Karpas-422 (cell line): ENCODE measurements around the gene TMA7B. TPM values are rescaled to one million over a fixed set of nuclear protein-coding genes. Genes with fewer than 3 reads are reported as not detected.

Source experiments
- DNase-seq: peaks from one replicate; pipeline ENCODE4 v3.0.0-alpha.2; 2015
- H2AFZ ChIP-seq: fragments of 200-600 bp; sonication (generic); 2 replicates; pipeline ENCODE4 v1.6.1; 2014; ENCODE audit warnings: antibody characterized with exemption, low read length, mixed read lengths
- H3K27ac ChIP-seq: fragments of 200-600 bp; sonication (generic); 2 replicates; pipeline ENCODE4 v1.5.1; 2014; ENCODE audit warnings: mild to moderate bottlenecking, low read length, moderate library complexity
- H3K27me3 ChIP-seq: fragments of 200-600 bp; sonication (generic); 2 replicates; pipeline ENCODE4 v1.6.1; 2014; ENCODE audit warnings: low read length, mixed read lengths
- H3K36me3 ChIP-seq: fragments of 200-600 bp; sonication (generic); 2 replicates; pipeline ENCODE4 v1.6.1; 2014; ENCODE audit warnings: low read length, mixed read lengths; ENCODE audit not compliant: insufficient read depth
- H3K4me1 ChIP-seq: fragments of 200-600 bp; sonication (generic); 2 replicates; pipeline ENCODE4 v1.6.1; 2014; ENCODE audit warnings: mild to moderate bottlenecking, low read length, mixed read lengths
- H3K4me2 ChIP-seq: fragments of 200-600 bp; sonication (generic); 2 replicates; pipeline ENCODE4 v1.6.1; 2014; ENCODE audit warnings: low read length, low read depth, mild to moderate bottlenecking; ENCODE audit not compliant: poor library complexity, severe bottlenecking
- H3K4me3 ChIP-seq: fragments of 200-600 bp; sonication (generic); 2 replicates; pipeline ENCODE4 v1.5.1; 2014; ENCODE audit warnings: mild to moderate bottlenecking, antibody characterized with exemption, low read length, mixed read lengths
- H3K79me2 ChIP-seq: fragments of 200-600 bp; sonication (generic); 2 replicates; pipeline ENCODE4 v1.6.1; 2014; ENCODE audit warnings: mild to moderate bottlenecking, low read length, mixed read lengths
- H3K9ac ChIP-seq: fragments of 200-600 bp; sonication (generic); 2 replicates; pipeline ENCODE4 v1.6.0; 2014; ENCODE audit warnings: low read length
- H3K9me2 ChIP-seq: fragments of 200-600 bp; sonication (generic), shearing (Covaris generic); replicated peaks from 2 replicates; pipeline ENCODE4 v1.6.0; 2014; ENCODE audit warnings: mild to moderate bottlenecking, low read length, moderate library complexity; ENCODE audit not compliant: insufficient read depth
- H3K9me3 ChIP-seq: fragments of 300-700, 200-600 bp; sonication (generic); 2 replicates; pipeline ENCODE4 v1.6.1; 2014; ENCODE audit warnings: low read length, mixed read lengths
- H4K20me1 ChIP-seq: fragments of 200-600 bp; sonication (generic); 2 replicates; pipeline ENCODE4 v1.6.1; 2014; ENCODE audit warnings: mild to moderate bottlenecking, antibody characterized with exemption, low read length, low read depth; ENCODE audit not compliant: insufficient read depth
- total RNA-seq: library from RNA; depleted of rRNA; stranded (reverse); fragments of >200 nt; shearing (Covaris generic); gene quantifications from 2 replicates; pipeline ENCODE4 v1.2.3, GENCODE V29; 2014; ENCODE audit warnings: low replicate concordance

Gene TMA7B
- total RNA-seq, 1 experiment from 2014 or later = not detected

DNA sequence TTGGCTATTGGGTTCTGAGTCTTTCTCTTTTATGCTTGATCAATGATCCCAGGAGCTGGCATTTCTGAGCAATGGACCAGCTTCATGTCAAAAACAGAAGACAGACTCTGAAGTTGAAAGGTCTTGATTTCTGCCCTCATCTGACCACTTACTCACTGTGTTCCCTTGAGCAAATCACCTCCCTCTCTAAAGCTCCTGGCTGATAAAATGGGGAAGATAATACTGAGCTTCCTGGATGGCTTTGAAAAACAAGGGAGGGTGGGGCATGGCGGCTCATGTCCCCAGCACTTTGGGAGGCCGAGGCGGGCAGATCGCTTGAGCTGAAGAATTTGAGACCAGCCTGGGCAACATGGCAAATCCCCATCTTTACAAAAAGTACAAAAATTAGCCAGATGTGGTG lies 40.9 kb downstream of the TMA7B start:
- H3K27ac ChIP-seq = no peak overlapping the region
- no peak overlapping the region for H3K4me2 ChIP-seq
- H3K9ac ChIP-seq = no peak overlapping the region
- H3K9me3 ChIP-seq = no peaks in the 10 kb centered on the region
- H3K36me3 ChIP-seq = no peaks in the 10 kb centered on the region
- H3K4me3 ChIP-seq = no peak overlapping the region
- no peak overlapping the region for H2AFZ ChIP-seq
- H3K27me3 ChIP-seq = no peaks in the 10 kb centered on the region
- H3K9me2 ChIP-seq = no peaks in the 10 kb centered on the region
- H3K79me2 ChIP-seq = no peaks in the 10 kb centered on the region
- no peak for DNase-seq
- no peaks in the 10 kb centered on the region for H4K20me1 ChIP-seq
- no peaks in the 10 kb centered on the region for H3K4me1 ChIP-seq

DNA sequence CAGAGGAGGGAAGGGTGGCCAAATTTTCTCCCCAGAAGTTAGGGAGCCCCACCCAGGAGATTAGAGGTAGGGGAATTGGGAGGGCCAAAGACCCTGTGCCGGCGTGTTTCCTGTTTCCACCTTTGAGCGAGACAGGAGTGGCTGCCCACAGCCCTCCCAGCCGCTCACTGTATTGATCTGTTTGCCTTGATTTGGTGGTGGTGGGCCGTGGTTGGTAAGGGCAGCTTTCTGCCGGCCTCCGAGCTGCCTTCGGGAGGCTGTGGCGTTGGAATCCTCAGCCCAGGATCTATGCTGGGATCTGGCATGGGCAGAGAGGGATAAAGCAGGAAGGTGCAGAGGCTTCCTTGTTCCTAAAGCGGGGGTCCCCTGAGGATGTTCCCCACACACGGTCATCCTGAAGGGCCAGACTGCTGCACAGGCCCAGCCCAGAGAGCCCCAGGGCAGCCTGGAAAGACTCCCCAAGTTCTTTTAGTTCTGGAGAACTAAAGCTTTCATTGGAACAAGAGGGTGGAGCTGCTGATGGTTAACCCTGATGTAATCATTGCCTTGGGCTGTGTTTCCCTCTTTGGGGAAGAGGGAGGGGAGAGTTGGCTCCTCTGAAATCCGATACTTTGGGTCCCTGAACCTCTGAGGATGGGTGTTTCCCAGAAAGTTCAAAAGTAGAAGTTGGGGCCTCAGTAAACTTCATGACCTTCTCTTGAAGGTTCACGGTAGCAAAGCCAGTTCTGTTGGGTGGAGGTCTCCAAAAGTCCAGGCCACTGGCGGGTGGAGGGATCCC lies 41.8 kb downstream of the TMA7B start:
- no peaks in the 10 kb centered on the region for H4K20me1 ChIP-seq
- H3K9ac ChIP-seq = no peak overlapping the region
- H3K4me1 ChIP-seq = no peaks in the 10 kb centered on the region
- no peaks in the 10 kb centered on the region for H3K36me3 ChIP-seq
- H3K4me3 ChIP-seq = no peak overlapping the region
- DNase-seq = no peak
- no peak overlapping the region for H2AFZ ChIP-seq
- H3K9me3 ChIP-seq = no peaks in the 10 kb centered on the region
- H3K4me2 ChIP-seq = no peak overlapping the region
- H3K27ac ChIP-seq = no peak overlapping the region
- no peaks in the 10 kb centered on the region for H3K9me2 ChIP-seq
- no peaks in the 10 kb centered on the region for H3K27me3 ChIP-seq
- no peaks in the 10 kb centered on the region for H3K79me2 ChIP-seq

DNA sequence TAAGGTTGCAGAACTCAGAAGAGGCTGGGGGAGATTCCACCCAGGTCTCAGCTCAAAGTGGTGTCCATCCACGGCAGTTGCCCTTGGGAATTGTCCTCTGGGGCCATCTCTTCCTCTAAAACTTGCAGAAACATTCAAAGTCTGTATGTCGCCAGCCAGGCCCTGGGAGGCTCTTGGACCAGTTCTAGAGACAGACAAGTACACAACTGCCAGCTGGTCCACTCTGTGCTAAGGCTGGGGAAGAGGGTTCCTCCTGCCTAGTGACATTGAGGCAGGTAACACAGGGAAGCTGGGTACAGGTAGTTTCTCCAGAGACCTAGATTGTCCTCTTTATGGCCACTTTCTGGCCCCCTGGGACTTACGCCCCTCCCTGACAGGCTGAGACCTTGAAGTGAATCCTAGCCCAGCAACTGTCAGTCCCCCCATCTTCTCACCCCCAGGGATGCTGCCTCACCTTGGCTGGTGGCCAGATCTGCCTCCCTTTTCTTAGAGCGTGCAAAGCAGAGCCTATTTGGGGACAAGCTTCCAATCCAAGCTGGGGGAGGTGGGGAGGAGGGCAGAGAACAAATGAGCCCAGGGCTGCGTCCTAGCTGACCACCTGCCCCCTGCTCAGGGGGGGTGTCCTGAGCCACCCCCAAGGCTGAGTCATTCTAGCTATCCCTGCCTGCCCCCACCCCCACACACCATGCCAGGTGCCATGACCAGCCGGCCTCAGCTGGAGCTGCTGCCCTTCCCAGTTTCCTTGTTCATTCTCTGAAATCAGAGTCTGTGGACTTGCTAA lies 42.9 kb downstream of the TMA7B start:
- no peaks in the 10 kb centered on the region for H4K20me1 ChIP-seq
- DNase-seq = no peak
- H3K9me2 ChIP-seq = no peaks in the 10 kb centered on the region
- H2AFZ ChIP-seq = no peak overlapping the region
- H3K79me2 ChIP-seq = no peaks in the 10 kb centered on the region
- no peak overlapping the region for H3K4me2 ChIP-seq
- no peak overlapping the region for H3K9ac ChIP-seq
- H3K4me3 ChIP-seq = no peak overlapping the region
- H3K9me3 ChIP-seq = no peaks in the 10 kb centered on the region
- H3K4me1 ChIP-seq = no peaks in the 10 kb centered on the region
- H3K27ac ChIP-seq = no peak overlapping the region
- no peaks in the 10 kb centered on the region for H3K36me3 ChIP-seq
- H3K27me3 ChIP-seq = no peaks in the 10 kb centered on the region

DNA sequence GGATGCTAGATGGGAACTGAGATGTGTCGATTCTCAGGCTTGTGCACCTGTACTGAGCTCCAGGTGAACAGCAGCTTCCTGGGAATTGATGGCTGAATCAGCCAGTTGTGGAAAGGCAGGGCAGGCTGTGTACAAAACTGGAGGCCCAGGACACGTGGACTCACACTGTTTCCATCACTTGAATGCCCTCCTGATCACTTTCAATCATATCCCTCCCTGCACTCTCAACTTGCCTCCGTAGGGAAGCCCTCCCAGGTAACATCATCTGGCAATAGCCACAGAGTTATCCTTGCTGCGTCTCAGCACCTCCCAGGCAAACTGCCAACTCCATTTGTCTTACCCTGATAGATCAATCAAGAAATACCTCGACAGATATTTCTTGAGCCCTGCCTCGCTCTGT lies 44.6 kb downstream of the TMA7B start:
- Histone ChIP-seq H3K4me3 (no peak overlapping the region), H2AFZ (no peak overlapping the region), H3K4me2 (no peak overlapping the region), H3K4me1 (no peaks in the 10 kb centered on the region), H4K20me1 (no peaks in the 10 kb centered on the region), H3K36me3 (no peaks in the 10 kb centered on the region), H3K9me2 (no peaks in the 10 kb centered on the region), H3K9me3 (no peaks in the 10 kb centered on the region), H3K79me2 (no peaks in the 10 kb centered on the region), H3K27me3 (no peaks in the 10 kb centered on the region), H3K27ac (no peak overlapping the region), H3K9ac (no peak overlapping the region)
- DNase-seq = no peak

DNA sequence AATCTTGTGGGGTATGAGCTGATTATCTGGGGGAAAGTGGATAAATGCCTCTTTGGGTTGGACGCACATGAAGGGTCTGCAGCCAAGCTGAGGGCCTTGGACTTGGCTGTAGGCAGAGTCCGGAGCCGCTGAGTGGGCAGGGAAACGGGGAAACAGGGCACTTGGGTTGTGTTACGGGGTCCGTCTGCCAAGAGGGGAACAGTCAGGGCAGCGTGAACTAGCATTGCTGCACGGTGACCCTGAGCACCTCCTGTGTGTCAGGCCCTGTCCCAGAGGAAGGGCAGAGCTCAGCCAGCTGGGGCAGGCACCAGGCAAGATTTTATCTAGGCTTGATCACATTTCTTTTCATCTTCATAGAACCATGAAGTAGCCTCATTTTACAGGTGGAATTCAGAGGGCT lies 46.4 kb downstream of the TMA7B start:
- Histone ChIP-seq H3K4me1 (no peaks in the 10 kb centered on the region), H3K9me2 (no peaks in the 10 kb centered on the region), H3K4me2 (no peak overlapping the region), H3K4me3 (no peak overlapping the region), H3K36me3 (no peaks in the 10 kb centered on the region), H3K9me3 (no peaks in the 10 kb centered on the region), H3K79me2 (no peaks in the 10 kb centered on the region), H4K20me1 (no peaks in the 10 kb centered on the region), H3K27me3 (no peaks in the 10 kb centered on the region), H3K9ac (no peak overlapping the region), H3K27ac (no peak overlapping the region), H2AFZ (no peak overlapping the region)
- no peak for DNase-seq

DNA sequence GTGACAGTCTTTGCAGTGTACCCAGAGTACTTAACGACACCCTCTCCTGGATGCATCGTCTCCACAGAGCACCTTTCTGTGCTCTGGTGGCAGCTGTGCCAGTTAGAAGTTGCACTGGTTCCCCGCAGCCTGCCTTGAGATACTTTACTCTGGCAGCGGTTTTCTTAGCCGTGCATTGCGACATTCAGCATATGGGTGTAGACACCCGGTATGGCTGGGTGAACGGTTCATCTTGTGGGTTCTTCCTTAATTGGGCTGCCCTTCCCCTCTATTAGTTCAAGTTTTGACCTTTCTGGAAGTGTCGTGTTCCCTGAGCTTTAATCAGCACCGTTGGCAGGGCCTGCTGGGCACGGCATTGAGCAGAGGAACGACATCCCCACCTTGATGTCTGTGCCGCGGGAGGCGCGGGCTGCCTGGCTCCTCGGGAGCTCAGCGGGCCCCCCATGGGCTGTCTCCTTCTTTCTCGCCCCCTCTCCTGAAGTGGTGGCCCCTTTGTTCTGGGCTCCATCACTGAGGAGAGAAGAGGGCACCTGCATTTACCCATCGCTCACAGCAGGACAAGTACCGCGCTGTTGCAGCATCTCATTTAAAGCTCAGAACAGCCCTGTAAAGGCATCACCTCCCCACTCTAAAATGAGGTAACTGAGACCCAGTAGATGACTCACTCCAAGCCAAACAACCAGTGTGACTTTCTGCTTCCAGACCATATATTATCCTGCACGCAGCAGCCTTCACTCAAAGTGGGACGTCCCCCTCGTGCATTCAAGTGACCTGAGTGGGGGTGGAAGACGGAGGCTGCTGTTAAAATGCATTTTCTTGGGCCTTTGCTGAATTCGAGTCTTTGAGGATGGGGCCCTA lies 47.9 kb downstream of the TMA7B start:
- no peaks in the 10 kb centered on the region for H4K20me1 ChIP-seq
- no peak overlapping the region for H3K4me3 ChIP-seq
- no peaks in the 10 kb centered on the region for H3K4me1 ChIP-seq
- H3K36me3 ChIP-seq = no peaks in the 10 kb centered on the region
- no peaks in the 10 kb centered on the region for H3K27me3 ChIP-seq
- no peak overlapping the region for H3K9ac ChIP-seq
- no peak for DNase-seq
- no peaks in the 10 kb centered on the region for H3K9me2 ChIP-seq
- H3K9me3 ChIP-seq = no peaks in the 10 kb centered on the region
- no peak overlapping the region for H3K27ac ChIP-seq
- H3K4me2 ChIP-seq = no peak overlapping the region
- H2AFZ ChIP-seq = no peak overlapping the region
- H3K79me2 ChIP-seq = no peaks in the 10 kb centered on the region

DNA sequence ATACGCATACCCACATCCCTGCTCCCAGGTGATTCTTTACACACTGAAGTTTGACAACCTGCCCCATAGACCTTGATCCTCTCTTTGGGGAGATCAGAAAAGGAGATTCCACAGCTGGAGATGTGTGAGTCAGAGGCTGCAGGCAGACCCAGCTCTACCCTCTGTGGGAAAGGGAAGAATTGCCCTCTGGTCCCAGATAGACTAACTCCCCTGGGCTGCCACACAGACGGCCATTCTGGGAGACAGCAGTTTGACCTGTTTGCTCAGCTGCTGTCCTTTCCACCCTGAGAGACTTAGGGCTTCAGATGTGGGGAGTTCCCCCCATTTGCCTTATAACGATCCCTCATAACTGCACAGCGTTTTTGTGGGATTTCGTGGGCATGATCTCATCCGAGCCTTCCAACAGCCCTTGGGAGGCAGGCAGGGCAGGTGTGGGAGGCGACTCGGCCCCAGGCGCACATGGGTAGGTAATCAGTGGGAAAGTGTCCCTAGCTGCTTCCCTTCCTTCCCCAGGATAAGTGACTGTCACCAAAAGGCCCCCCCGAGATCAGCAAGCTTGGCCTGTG lies 48.6 kb downstream of the TMA7B start:
- Histone ChIP-seq H3K4me2 (no peak overlapping the region), H3K79me2 (no peaks in the 10 kb centered on the region), H3K9ac (no peak overlapping the region), H3K4me1 (no peaks in the 10 kb centered on the region), H3K27ac (no peak overlapping the region), H2AFZ (no peak overlapping the region), H4K20me1 (no peaks in the 10 kb centered on the region), H3K36me3 (no peaks in the 10 kb centered on the region), H3K9me2 (no peaks in the 10 kb centered on the region), H3K27me3 (no peaks in the 10 kb centered on the region), H3K9me3 (no peaks in the 10 kb centered on the region), H3K4me3 (no peak overlapping the region)
- DNase-seq = no peak
